GM06990 (cell line): ENCODE results near the gene ARHGAP42.

ENCODE experiments used
- DNase-seq: peaks from one replicate; pipeline ENCODE4 v3.0.0-alpha.2; 2011; ENCODE audit not compliant: insufficient read length; ENCODE audit errors: extremely low read depth
- H3K27me3 ChIP-seq: replicated peaks from 2 replicates; pipeline ENCODE4 v1.6.0; 2011; ENCODE audit warnings: low read length; ENCODE audit not compliant: control insufficient read depth, insufficient read depth
- H3K36me3 ChIP-seq: 2 replicates; pipeline ENCODE4 v1.5.1; 2011; ENCODE audit warnings: low read length; ENCODE audit not compliant: control insufficient read depth, insufficient read depth
- H3K4me3 ChIP-seq: replicated peaks from 2 replicates; pipeline ENCODE4 v1.5.1; 2011; ENCODE audit warnings: low read depth, mild to moderate bottlenecking, control low read depth, low read length
- CTCF ChIP-seq: IDR thresholded peaks from 2 replicates; pipeline ENCODE4 v1.5.1; 2011; ENCODE audit warnings: low read length, control low read depth, mild to moderate bottlenecking, inconsistent platforms; ENCODE audit not compliant: insufficient read depth, poor library complexity, severe bottlenecking

ARHGAP42 gene

DNA sequence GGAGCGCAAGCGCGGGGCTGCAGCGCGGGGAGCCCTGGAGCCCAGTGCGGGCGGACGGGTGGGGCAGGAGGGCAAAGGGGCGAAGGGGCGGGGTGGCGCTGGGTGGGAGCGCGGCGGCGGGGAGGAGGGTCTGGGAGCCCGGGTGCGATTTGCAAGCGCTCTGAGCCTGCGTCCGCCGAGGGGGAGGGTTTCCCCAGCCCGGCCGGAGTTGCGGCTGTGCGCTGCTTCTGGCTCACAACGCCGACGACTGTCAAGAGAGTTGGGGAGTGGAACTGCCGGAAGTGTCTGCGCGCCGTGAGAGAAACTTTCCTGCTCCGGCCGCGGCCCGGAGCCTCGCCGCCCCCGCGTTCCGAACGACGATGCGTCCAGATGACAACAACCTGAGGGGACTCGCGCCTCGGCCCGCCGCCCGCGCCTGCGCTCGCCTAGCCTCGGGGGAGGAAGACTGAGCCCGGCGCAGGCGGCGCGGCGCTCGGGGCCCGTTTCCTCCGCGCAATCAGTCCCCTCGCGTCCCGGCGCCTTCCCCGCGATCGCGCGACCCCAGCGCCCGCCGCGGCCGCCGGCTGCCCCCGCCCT is at the start of gene ARHGAP42:
Gene ARHGAP42, plus strand, starts transcription at position 235 of the 576 bp plus-strand sequence. CDS start 391 bp downstream, outside the sequence.
- no peaks in the 10 kb centered on the region for H3K27me3 ChIP-seq
- DNase-seq: peak; percentile 90
- H3K36me3 ChIP-seq: no peaks in the 10 kb centered on the region
- no peak for TF ChIP-seq CTCF
- peak within 1 kb of the TSS; percentile 72 for H3K4me3 ChIP-seq

DNA sequence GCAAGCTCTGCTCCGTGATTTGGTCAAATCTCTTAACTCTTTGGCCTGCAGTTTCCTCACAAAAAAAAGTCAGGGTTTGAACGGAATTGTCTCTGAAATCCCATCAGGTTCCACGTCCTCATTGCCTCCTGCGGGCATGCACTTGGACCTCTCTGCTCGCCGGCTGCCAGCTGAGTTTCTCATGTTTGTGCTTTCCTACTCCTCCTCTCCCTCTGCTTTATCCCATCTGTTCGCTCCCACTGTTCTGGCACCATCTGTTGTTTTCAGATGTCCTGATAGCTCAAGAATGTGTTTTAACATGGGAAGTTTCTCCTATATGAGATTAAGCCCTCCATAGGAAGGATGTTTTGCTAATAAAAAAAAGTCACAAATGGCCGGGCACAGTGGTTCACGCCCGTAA is 49.4 kb upstream of the ARHGAP42 start:
- DNase-seq: no peak
- H3K27me3 ChIP-seq: no peaks in the 10 kb centered on the region; the same call in none of the 2 replicates
- H3K4me3 ChIP-seq: no peak overlapping the region
- no peak for TF ChIP-seq CTCF
- no peaks in the 10 kb centered on the region for H3K36me3 ChIP-seq

GRCh38 chr11:100638648-100639047 is 48.4 kb upstream of the ARHGAP42 start:
- H3K4me3 ChIP-seq: no peak overlapping the region
- H3K27me3 ChIP-seq: no peaks in the 10 kb centered on the region; the same call in 1 of the 2 replicates
- no peak for DNase-seq
- TF ChIP-seq CTCF: no peak
- no peaks in the 10 kb centered on the region for H3K36me3 ChIP-seq

DNA sequence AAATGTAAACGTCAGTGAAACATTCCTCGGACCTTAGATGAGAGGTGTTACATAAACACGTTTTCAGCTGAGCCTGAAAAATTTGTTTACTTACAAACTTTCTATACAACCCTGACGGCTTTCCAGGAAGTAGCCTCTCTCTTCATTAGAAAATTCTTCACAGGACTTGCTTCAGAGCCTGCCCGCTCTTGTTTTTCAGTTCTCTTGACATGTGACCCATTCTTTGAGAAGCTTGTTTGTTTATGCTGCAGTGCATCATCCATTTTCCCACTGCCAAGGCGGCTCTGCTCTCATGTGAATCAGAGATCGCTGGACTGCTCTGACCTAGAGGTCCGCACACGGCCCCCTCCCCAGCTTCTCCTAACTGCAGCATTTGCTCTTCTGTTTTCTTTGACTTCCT is 47.9 kb upstream of the ARHGAP42 start:
- Histone ChIP-seq H3K36me3 (no peaks in the 10 kb centered on the region), H3K27me3 (no peaks in the 10 kb centered on the region; the same call in 1 of the 2 replicates), H3K4me3 (no peak overlapping the region)
- DNase-seq: no peak
- TF ChIP-seq CTCF: no peak

DNA sequence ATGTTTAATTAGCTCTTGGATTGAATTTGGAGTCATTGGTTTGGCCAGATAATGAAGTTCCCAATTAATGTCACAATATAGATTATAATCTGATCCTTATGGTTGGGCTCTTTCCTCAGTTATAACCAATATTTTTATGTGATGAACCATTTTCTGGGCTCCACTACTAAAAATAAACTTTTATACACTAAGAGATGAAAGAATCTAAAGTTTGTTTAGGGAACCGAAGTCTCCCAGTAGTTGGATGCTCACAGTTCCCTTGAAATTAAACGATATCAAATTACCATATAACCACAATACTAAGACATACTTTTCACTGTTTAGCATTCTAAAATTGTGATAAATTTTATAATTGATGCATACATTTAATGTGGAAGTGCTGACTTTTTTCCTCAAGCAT is 47.0 kb upstream of the ARHGAP42 start:
- no peak overlapping the region for H3K4me3 ChIP-seq
- no peak for DNase-seq
- H3K27me3 ChIP-seq: no peaks in the 10 kb centered on the region; the same call in 1 of the 2 replicates
- no peaks in the 10 kb centered on the region for H3K36me3 ChIP-seq
- TF ChIP-seq CTCF: no peak

DNA sequence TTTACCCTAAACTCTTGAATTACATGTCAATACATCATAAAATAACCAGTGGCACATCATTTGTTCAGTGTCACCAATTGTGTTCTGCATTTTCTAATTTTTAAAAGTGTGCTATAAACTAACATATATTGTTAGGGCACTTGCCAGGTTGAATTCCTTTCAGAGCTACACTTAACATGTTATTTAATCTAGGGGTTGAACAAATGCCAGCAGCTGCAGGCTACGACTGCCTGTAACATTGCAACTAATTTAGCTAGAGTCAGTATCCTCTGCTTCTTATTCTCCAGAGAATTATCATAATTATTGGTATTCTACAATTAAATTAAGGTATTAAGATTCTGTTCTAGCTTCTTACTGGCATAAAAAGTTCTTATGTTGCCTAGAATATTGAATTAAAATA is 46.4 kb upstream of the ARHGAP42 start:
- DNase-seq: no peak
- Histone ChIP-seq H3K4me3 (no peak overlapping the region), H3K27me3 (no peaks in the 10 kb centered on the region; the same call in 1 of the 2 replicates), H3K36me3 (no peaks in the 10 kb centered on the region)
- no peak for TF ChIP-seq CTCF
